B cell (primary cell): ENCODE results near the gene HOXB4. TPM values are rescaled to one million over a fixed set of nuclear protein-coding genes. Genes with fewer than 3 reads are reported as not detected.

Experiments used
- ATAC-seq: fragments of 200-7000 bp; cut with Tn5 transposase; one replicate; pipeline ENCODE4 v1.10.0; 2021; ENCODE audit warnings: low read depth, mild to moderate bottlenecking, moderate number of reproducible peaks, moderate library complexity
- CTCF ChIA-PET: fragments of 350-600 bp; sonication (Branson Sonifier 250); formaldehyde crosslinking; loops from one replicate; lab custom pipeline; 2021; ENCODE audit warnings: antibody characterized with exemption, inconsistent platforms; lab: Charles Lee
- POLR2A ChIA-PET: fragments of 350-600 bp; sonication (Branson Sonifier 250); formaldehyde crosslinking; loops from one replicate; lab custom pipeline; 2021; ENCODE audit warnings: antibody characterized with exemption; lab: Charles Lee
- DNase-seq: peaks from one replicate; pipeline ENCODE4 v3.0.0; 2013
- H2AFZ ChIP-seq: 2 replicates; pipeline ENCODE4 v1.6.1; 2012; ENCODE audit warnings: mild to moderate bottlenecking, low read depth, low read length; ENCODE audit not compliant: insufficient read depth, poor library complexity, severe bottlenecking
- H3K27ac ChIP-seq, 2 donors: 1 replicate in 1 of 2; 2 replicates in 1 of 2; pipeline ENCODE4 v1.5.1; 2012 to 2013; ENCODE audit warnings: low read length in 2 of 2, mild to moderate bottlenecking in 2 of 2, moderate library complexity in 1 of 2
- H3K27me3 ChIP-seq, 4 experiments: fragments of 200-600 bp in 1 of 4; sonication (generic) in 1 of 4; replicated peaks in 1 of 4; 1 replicate in 2 of 4; 2 replicates in 2 of 4; pipeline versions ENCODE4 v1.6.1 to v1.7.0; 2013 to 2016; ENCODE audit warnings: low read length in 3 of 4, mild to moderate bottlenecking in 2 of 4, mixed read lengths in 1 of 4, moderate library complexity in 1 of 4; ENCODE audit not compliant: insufficient read depth in 4 of 4, control insufficient read depth in 3 of 4; ENCODE audit errors: control extremely low read depth in 1 of 4
- H3K36me3 ChIP-seq, 2 experiments: replicated peaks in 1 of 2; 1 replicate in 1 of 2; 2 replicates in 1 of 2; pipeline versions ENCODE4 v1.6.1 to v1.7.1; 2013; ENCODE audit warnings: low read length in 1 of 2; ENCODE audit not compliant: insufficient read depth in 2 of 2, control insufficient read depth in 1 of 2; ENCODE audit errors: control extremely low read depth in 1 of 2, extremely low read depth in 1 of 2
- H3K4me1 ChIP-seq, 2 donors: fragments of 200-600 bp in 1 of 2; sonication (generic) in 1 of 2; 1 replicate in 1 of 2; 2 replicates in 1 of 2; pipeline versions ENCODE4 v1.5.1 to v1.6.1; 2013 to 2017; ENCODE audit warnings: low read length in 2 of 2; ENCODE audit not compliant: control insufficient read depth in 2 of 2, insufficient read depth in 2 of 2
- H3K4me2 ChIP-seq: replicated peaks from 2 replicates; pipeline ENCODE3; 2012; ENCODE audit warnings: mild to moderate bottlenecking, low read depth, low read length; ENCODE audit not compliant: poor library complexity, severe bottlenecking
- H3K4me3 ChIP-seq, 5 experiments: fragments of 200-600 bp in 1 of 5; sonication (generic) in 1 of 5; 1 replicate in 3 of 5; 2 replicates in 2 of 5; pipeline versions ENCODE4 v1.5.1 to v1.7.0; 2011 to 2016; ENCODE audit warnings: low read length in 4 of 5, mild to moderate bottlenecking in 4 of 5, low read depth in 2 of 5, control low read depth in 1 of 5, moderate library complexity in 1 of 5; ENCODE audit not compliant: insufficient read depth in 1 of 5; ENCODE audit errors: control extremely low read depth in 1 of 5, extremely low read depth in 1 of 5
- H3K79me2 ChIP-seq: fragments of 200-600 bp; sonication (generic); one replicate; pipeline ENCODE4 v1.6.0; 2016; ENCODE audit warnings: low read length; ENCODE audit not compliant: control insufficient read depth, insufficient read depth
- H3K9ac ChIP-seq: fragments of 200-600 bp; sonication (generic); 2 replicates; pipeline ENCODE4 v1.6.1; 2017; ENCODE audit warnings: mild to moderate bottlenecking, low read length, moderate library complexity
- H3K9me3 ChIP-seq, 3 donors: one replicate each; pipeline versions ENCODE4 v1.6.1 to v1.7.1; 2013; ENCODE audit warnings: low read length in 2 of 3; ENCODE audit not compliant: control insufficient read depth in 2 of 3, insufficient read depth in 1 of 3; ENCODE audit errors: control extremely low read depth in 1 of 3
- H4K20me1 ChIP-seq: 2 replicates; pipeline ENCODE4 v1.6.0; 2012; ENCODE audit warnings: mild to moderate bottlenecking, low read length; ENCODE audit not compliant: insufficient read depth, control insufficient read depth, poor library complexity, severe bottlenecking
- H3K27ac Mint-ChIP-seq: one replicate; pipeline ENCODE4 v1.8.0; 2021; ENCODE audit warnings: mixed read lengths
- H3K27me3 Mint-ChIP-seq: one replicate; pipeline ENCODE4 v1.8.0; 2021; ENCODE audit warnings: mixed read lengths
- H3K4me1 Mint-ChIP-seq: one replicate; pipeline ENCODE4 v1.8.0; 2021; ENCODE audit warnings: mixed read lengths
- H3K4me3 Mint-ChIP-seq: one replicate; pipeline ENCODE4 v1.8.0; 2021; ENCODE audit warnings: mixed read lengths
- H3K9me3 Mint-ChIP-seq: one replicate; pipeline ENCODE4 v1.8.0; 2022; ENCODE audit warnings: mixed read lengths; ENCODE audit not compliant: insufficient read depth
- EZH2 ChIP-seq: IDR thresholded peaks from 2 replicates; pipeline ENCODE4 v1.6.1; 2012; ENCODE audit warnings: borderline replicate concordance, low read depth, mild to moderate bottlenecking, moderate library complexity, low read length; ENCODE audit not compliant: insufficient read depth, poor library complexity, severe bottlenecking
- WGBS: methylation state at CpG from one replicate; pipeline ENCODE4 v1.1.5; 2013; ENCODE audit warnings: missing lambda C conversion rate; ENCODE audit not compliant: insufficient coverage; 5-methylcytosine and 5-hydroxymethylcytosine counted together
- intact Hi-C: fragments of 100-400 bp; cut with micrococcal nuclease; formaldehyde crosslinking; loops from one replicate; pipeline ENCODE4 v1.10.0; 2022
- polyA plus RNA-seq: library from polyadenylated mRNA; depleted of rRNA; stranded (reverse); fragments of >200 nt; gene quantifications from 2 replicates; pipeline ENCODE4 v1.2.3, GENCODE V29; 2012
- total RNA-seq, 2 donors: library from RNA; stranded (reverse); fragments of 120-200 nt in 1 of 2; gene quantifications; 1 replicate in 1 of 2; 2 replicates in 1 of 2; pipeline versions ENCODE4 v1.2.3 to v1.2.4, GENCODE V29; 2013 to 2022
- TF ChIP-seq, protein P1 (sequence below): fragments of 200-600 bp; IDR thresholded peaks from one replicate; pipeline ENCODE4 v1.8.0; 2022; ENCODE audit warnings: antibody characterized with exemption, mild to moderate bottlenecking

The HOXB4 gene
- total and polyA plus RNA-seq, 2 donors (not counting 1 experiment from before 2014, with no cell fraction given): 0.85 to 1.7 TPM

DNA sequence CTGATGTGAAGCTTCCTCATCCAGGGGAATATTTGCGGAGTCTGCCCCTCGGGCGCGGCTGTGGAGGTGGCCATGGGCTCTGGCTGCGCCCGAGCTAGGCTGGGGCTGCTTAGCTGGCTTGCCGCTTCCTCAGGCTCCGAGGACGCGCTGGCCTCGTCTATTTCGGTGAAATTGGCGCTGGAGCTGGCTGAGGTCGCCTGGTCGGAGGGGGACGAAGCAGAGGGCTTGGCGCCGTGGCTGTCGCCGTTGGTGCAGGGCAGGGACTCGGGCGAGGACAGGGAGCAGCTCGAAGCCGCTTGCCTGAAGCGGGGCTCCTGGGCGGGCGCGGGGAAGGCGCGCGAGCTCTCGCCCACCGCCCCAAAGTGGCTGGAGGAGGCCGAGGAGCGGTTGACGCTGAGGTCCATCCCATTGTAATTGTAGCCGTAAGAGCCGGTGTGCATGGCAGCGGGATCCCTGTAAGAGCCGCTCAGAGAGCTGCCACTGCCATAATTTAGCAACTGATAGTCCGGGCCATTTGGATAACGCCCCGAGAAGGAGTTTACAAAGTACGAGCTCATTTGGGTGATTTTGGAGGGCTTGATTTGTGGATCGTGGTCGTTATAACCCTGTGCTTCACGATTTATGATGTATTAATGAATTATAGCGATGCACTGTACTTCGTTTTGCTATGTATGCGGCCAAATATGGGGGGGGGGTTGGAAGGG lies 15.1 kb upstream of the HOXB4 start, which contains the start of gene HOXB5:
Gene HOXB5 (minus strand): TSS at position 654 of the 704 bp plus-strand sequence. CDS start 97 bp downstream, at position 557.
- TF ChIP-seq, protein P1, sequence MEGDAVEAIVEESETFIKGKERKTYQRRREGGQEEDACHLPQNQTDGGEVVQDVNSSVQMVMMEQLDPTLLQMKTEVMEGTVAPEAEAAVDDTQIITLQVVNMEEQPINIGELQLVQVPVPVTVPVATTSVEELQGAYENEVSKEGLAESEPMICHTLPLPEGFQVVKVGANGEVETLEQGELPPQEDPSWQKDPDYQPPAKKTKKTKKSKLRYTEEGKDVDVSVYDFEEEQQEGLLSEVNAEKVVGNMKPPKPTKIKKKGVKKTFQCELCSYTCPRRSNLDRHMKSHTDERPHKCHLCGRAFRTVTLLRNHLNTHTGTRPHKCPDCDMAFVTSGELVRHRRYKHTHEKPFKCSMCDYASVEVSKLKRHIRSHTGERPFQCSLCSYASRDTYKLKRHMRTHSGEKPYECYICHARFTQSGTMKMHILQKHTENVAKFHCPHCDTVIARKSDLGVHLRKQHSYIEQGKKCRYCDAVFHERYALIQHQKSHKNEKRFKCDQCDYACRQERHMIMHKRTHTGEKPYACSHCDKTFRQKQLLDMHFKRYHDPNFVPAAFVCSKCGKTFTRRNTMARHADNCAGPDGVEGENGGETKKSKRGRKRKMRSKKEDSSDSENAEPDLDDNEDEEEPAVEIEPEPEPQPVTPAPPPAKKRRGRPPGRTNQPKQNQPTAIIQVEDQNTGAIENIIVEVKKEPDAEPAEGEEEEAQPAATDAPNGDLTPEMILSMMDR: no peak
- peak; percentile 83 for TF ChIP-seq EZH2
- DNase-seq (peak; percentile 65), ATAC-seq (no peak)
- H3K9ac ChIP-seq: peak within 1 kb of the TSS; percentile 50
- H3K4me1 ChIP-seq: peaks cover 59 to 67% of the 10 kb centered on the region in 2 donors
- ChIA-PET CTCF (interaction anchor here (0.7 to 5.6 kb wide), 29 partner anchors 14 to 568 kb away, joined by 3 to 68 read pairs (median 4); partner anchors contain the start of gene PRAC2), POLR2A (interaction anchor here (0.5 to 1.6 kb wide), 4 partner anchors 20 to 275 kb away, joined by 3 to 4 read pairs (median 4); no protein-coding TSS in a partner anchor)
- no peaks in the 10 kb centered on the region for H3K9me3 Mint-ChIP-seq
- peak within 1 kb of the TSS; percentile 83 for H3K4me3 Mint-ChIP-seq
- 2% methylated on average over 44 of the region's 50 CpGs for WGBS
- H3K9me3 ChIP-seq: peaks cover 0 to 21% (median 0%) of the 10 kb centered on the region in 3 donors
- H3K36me3 ChIP-seq: no peaks in the 10 kb centered on the region
- H3K27ac Mint-ChIP-seq: peak within 1 kb of the TSS; percentile 51
- peak within 1 kb of the TSS; percentile 80 for H3K4me2 ChIP-seq
- H2AFZ ChIP-seq: peak within 1 kb of the TSS; percentile 50
- intact Hi-C loops: loop anchor here (1.0 to 2.0 kb wide), 3 partner anchors 14 to 285 kb away; partner anchors contain the start of gene HOXB4
- H3K27me3 Mint-ChIP-seq: peaks cover 90% of the 10 kb centered on the region
- no peaks in the 10 kb centered on the region for H3K79me2 ChIP-seq
- H3K4me1 Mint-ChIP-seq: peaks cover 51% of the 10 kb centered on the region
- no peak within 1 kb of the TSS for H3K27ac ChIP-seq
- peaks cover 8% of the 10 kb centered on the region for H4K20me1 ChIP-seq
- H3K4me3 ChIP-seq: peak within 1 kb of the TSS in 4 of 5 experiments; percentile 11 to 44 (median 30)
- H3K27me3 ChIP-seq: peaks cover 0 to 99% (median 80%) of the 10 kb centered on the region in 4 experiments
